Measurements from ENCODE around the gene CAMK1G. TPM values are rescaled to one million over a fixed set of nuclear protein-coding genes. Genes with fewer than 3 reads are reported as not detected.

Gene CAMK1G
- total RNA-seq (2021; ENCODE audit: unreplicated experiment), result not detected
- 0.03 and 0.16 TPM in 2 replicates for polyA plus RNA-seq (2012)
- percentile 7 among the genes with signal in this experiment for Bru-seq, nascent RNA
- percentile 9 among the genes with signal in this experiment for BruChase-seq, experiment 1, labeled RNA remaining after a 6-hour chase
- BruChase-seq, experiment 2, labeled RNA remaining after a 2-hour chase, result percentile 3 among the genes with signal in this experiment
- long read RNA-seq, result 0 reads

DNA sequence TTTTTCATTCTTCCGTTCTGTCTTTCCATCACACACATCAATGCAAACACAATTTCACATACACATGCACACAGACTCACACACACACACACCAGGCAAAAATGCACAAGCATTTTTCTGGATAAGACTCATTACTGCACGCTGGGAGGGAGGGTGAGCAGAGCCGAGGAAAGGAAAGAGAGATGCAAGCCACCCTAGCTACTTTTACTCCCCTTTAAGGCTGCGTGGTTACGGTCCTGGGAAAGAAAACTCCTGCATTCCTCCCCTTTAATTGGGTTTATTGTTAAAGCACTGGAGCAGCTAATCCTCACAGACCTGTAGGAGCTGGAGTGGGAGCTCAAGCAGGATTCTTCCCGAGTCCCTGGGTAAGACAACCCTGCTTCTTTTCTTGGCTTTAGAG is at the start of gene CAMK1G:
Gene CAMK1G, plus strand, starts transcription at position 307 of the 400 bp plus-strand sequence. CDS start 11,270 bp downstream, outside the sequence.
- no peak for DNase-seq (ENCODE audit: low read depth, low spot score)
- ChIA-PET POLR2A (no interaction called here), CTCF (interaction anchor here (0.7 to 3.1 kb wide), 3 partner anchors 14 to 165 kb away, joined by 3 to 10 read pairs (median 4); no protein-coding TSS in a partner anchor), RAD21 (ENCODE audit: low non-redundant PET in 1 of 2, low total read pairs in 2 of 2, uncharacterized antibody in 2 of 2, unreplicated experiment in 2 of 2) (no interaction called here)
- Histone ChIP-seq H3K4me2 (ENCODE audit: low read length) (no peak within 1 kb of the TSS), H2AFZ (ENCODE audit: low read depth, low read length, poor library complexity, severe bottlenecking) (no peak within 1 kb of the TSS), H3K27me3 (ENCODE audit: insufficient read depth, low read length) (no peaks in the 10 kb centered on the region), H3K79me2 (ENCODE audit: insufficient read depth, low read length) (no peaks in the 10 kb centered on the region), H3K9me3 (ENCODE audit: control insufficient read depth in 1 of 2, insufficient read depth in 1 of 2, low read depth in 1 of 2, low read length in 2 of 2) (no peaks in the 10 kb centered on the region), H3K36me3 (ENCODE audit: control insufficient read depth in 1 of 2, insufficient read depth in 2 of 2, low read length in 2 of 2) (no peaks in the 10 kb centered on the region), H3K4me3 (replicated peaks in 1 of 2; ENCODE audit: low read depth in 1 of 2, low read length in 2 of 2) (no peak within 1 kb of the TSS), H3K4me1 (ENCODE audit: control insufficient read depth in 1 of 2, insufficient read depth in 2 of 2, low read length in 2 of 2) (peaks cover 6 to 12% of the 10 kb centered on the region in 2 experiments; a peak in 3 of 4 replicates), H3K9ac (ENCODE audit: low read length) (no peak within 1 kb of the TSS), H4K20me1 (ENCODE audit: insufficient read depth) (no peaks in the 10 kb centered on the region), H3K9me2 (ENCODE audit: insufficient read depth) (no peaks in the 10 kb centered on the region), H3K27ac (ENCODE audit: low read depth, low read length) (no peak within 1 kb of the TSS)
- intact Hi-C loops (cut with micrococcal nuclease), result no loop called here
- peak; percentile 64 for ATAC-seq
- TF ChIP-seq SRF (IDR thresholded peaks at IDR 0.05; ENCODE audit: low read depth) (no peak), SIN3A (IDR thresholded peaks at IDR 0.05; ENCODE audit: low read depth) (no peak), POLR2A (IDR thresholded peaks at IDR 0.05; ENCODE audit: borderline replicate concordance, extremely low read depth, insufficient read depth, insufficient read length) (no peak), TCF7L2 (IDR thresholded peaks at IDR 0.05; ENCODE audit: borderline replicate concordance, extremely low read depth, insufficient read depth, insufficient read length) (no peak), EGR1 (IDR thresholded peaks at IDR 0.05; ENCODE audit: low read depth) (no peak), CEBPB (IDR thresholded peaks at IDR 0.05; ENCODE audit: low read depth) (no peak), YY1 (IDR thresholded peaks at IDR 0.05; ENCODE audit: extremely low read depth, insufficient replicate concordance, low read depth, low read length) (no peak), POLR2AphosphoS5 (IDR thresholded peaks at IDR 0.05; ENCODE audit: low read depth, low read length) (no peak), CBX3 (IDR thresholded peaks at IDR 0.05; ENCODE audit: low read depth) (no peak)
- no TSS peak for BruUV-seq (replicated peaks)

DNA sequence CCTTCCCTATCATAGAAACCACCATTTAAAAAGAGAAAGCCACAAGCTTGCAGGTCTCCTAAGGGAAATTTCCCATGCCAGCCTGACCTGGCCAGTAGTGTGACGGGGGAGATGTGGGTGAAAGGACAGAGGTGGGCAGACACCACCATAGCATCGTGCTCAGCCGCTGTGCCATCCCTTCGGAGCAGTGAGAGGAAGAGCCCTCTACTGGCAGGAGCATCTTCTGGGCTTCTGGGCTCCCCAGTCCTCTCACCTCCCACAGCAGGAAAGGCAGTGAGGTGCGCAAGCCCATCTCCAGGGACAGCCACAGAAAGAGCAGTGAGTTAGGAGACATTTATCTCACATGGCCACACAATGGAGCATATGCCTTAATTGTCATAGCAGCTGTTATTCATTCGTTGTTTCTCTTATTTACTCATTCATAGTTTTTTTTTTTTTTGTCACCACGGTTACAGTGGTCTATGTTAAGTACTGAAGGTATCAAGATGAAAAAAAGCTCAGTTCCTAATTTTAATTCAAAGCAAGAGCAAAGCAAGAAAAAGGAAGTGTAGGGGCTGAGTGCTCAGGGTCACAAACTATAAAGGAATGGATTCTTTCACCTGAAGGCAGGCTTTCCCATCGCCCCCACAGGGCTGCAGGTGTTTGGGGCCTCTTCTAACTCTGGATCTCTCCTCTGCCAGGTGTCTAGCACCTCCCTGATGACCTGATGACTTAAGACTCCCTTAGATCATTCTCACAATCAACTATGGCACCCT is 48.8 kb upstream of the CAMK1G start:
- DNase-seq (ENCODE audit: low read depth, low spot score) (no peak), ATAC-seq (peak; percentile 92)
- H3K9ac ChIP-seq (ENCODE audit: low read length), result no peak overlapping the region
- H2AFZ ChIP-seq (ENCODE audit: low read depth, low read length, poor library complexity, severe bottlenecking), result no peak overlapping the region
- ChIA-PET CTCF (no interaction called here), RAD21 (ENCODE audit: low non-redundant PET in 1 of 2, low total read pairs in 2 of 2, uncharacterized antibody in 2 of 2, unreplicated experiment in 2 of 2) (no interaction called here), POLR2A (no interaction called here)
- no peaks in the 10 kb centered on the region for H3K79me2 ChIP-seq (ENCODE audit: insufficient read depth, low read length)
- H3K9me2 ChIP-seq (ENCODE audit: insufficient read depth), result no peaks in the 10 kb centered on the region
- peaks cover 99% of the 10 kb centered on the region for H3K27me3 ChIP-seq (ENCODE audit: insufficient read depth, low read length)
- H3K4me2 ChIP-seq (ENCODE audit: low read length), result no peak overlapping the region
- BruUV-seq (replicated peaks), result no TSS peak
- H3K4me3 ChIP-seq (replicated peaks in 1 of 2; ENCODE audit: low read depth in 1 of 2, low read length in 2 of 2), result no peak overlapping the region
- no peak overlapping the region for H3K27ac ChIP-seq (ENCODE audit: low read depth, low read length)
- no peaks in the 10 kb centered on the region for H3K4me1 ChIP-seq (ENCODE audit: control insufficient read depth in 1 of 2, insufficient read depth in 2 of 2, low read length in 2 of 2)
- intact Hi-C loops (cut with micrococcal nuclease), result no loop called here
- TF ChIP-seq, protein P1, sequence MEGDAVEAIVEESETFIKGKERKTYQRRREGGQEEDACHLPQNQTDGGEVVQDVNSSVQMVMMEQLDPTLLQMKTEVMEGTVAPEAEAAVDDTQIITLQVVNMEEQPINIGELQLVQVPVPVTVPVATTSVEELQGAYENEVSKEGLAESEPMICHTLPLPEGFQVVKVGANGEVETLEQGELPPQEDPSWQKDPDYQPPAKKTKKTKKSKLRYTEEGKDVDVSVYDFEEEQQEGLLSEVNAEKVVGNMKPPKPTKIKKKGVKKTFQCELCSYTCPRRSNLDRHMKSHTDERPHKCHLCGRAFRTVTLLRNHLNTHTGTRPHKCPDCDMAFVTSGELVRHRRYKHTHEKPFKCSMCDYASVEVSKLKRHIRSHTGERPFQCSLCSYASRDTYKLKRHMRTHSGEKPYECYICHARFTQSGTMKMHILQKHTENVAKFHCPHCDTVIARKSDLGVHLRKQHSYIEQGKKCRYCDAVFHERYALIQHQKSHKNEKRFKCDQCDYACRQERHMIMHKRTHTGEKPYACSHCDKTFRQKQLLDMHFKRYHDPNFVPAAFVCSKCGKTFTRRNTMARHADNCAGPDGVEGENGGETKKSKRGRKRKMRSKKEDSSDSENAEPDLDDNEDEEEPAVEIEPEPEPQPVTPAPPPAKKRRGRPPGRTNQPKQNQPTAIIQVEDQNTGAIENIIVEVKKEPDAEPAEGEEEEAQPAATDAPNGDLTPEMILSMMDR (IDR thresholded peaks at IDR 0.05 in 2 of 3, conservative IDR thresholded peaks at IDR 0.05 in 1 of 3; ENCODE audit: borderline replicate concordance in 1 of 3, insufficient read depth in 1 of 3, low read depth in 2 of 3, low read length in 2 of 3), result peak in 2 of 3 experiments; percentile 32 to 52; a peak in 3 of 6 replicates
- no peak for TF ChIP-seq ZNF274 (IDR thresholded peaks at IDR 0.05; ENCODE audit: low read depth, low read length)
- TF ChIP-seq ZBTB33 (IDR thresholded peaks at IDR 0.05; ENCODE audit: extremely low read depth, insufficient replicate concordance, low read length), result no peak
- no peak for TF ChIP-seq SRF (IDR thresholded peaks at IDR 0.05; ENCODE audit: low read depth)
- TF ChIP-seq FOSL1 (IDR thresholded peaks at IDR 0.05; ENCODE audit: low read depth), result no peak
- TF ChIP-seq ELF1 (IDR thresholded peaks at IDR 0.05; ENCODE audit: borderline replicate concordance, low read depth), result no peak
- TF ChIP-seq, protein P2, sequence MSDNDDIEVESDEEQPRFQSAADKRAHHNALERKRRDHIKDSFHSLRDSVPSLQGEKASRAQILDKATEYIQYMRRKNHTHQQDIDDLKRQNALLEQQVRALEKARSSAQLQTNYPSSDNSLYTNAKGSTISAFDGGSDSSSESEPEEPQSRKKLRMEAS (IDR thresholded peaks at IDR 0.05), result no peak
- no peaks in the 10 kb centered on the region for H3K36me3 ChIP-seq (ENCODE audit: control insufficient read depth in 1 of 2, insufficient read depth in 2 of 2, low read length in 2 of 2)
- H4K20me1 ChIP-seq (ENCODE audit: insufficient read depth), result no peaks in the 10 kb centered on the region
- H3K9me3 ChIP-seq (ENCODE audit: control insufficient read depth in 1 of 2, insufficient read depth in 1 of 2, low read depth in 1 of 2, low read length in 2 of 2), result no peaks in the 10 kb centered on the region
